Smooth muscle cell (in vitro differentiated cells): ENCODE results near the gene ZBTB4. TPM values are rescaled to one million over a fixed set of nuclear protein-coding genes. Genes with fewer than 3 reads are reported as not detected.

ENCODE experiments used
- DNase-seq: peaks from one replicate; lab custom pipeline; 2025; ENCODE audit not compliant: unreplicated experiment; lab: John Stamatoyannopoulos, UW
- H2AFZ ChIP-seq: fragments of 200-600 bp; sonication (generic); 2 replicates; pipeline ENCODE4 v1.6.0; 2016; ENCODE audit warnings: antibody characterized with exemption, low read depth, mild to moderate bottlenecking
- H3F3A ChIP-seq: fragments of 200-600 bp; sonication (generic); 2 replicates; pipeline ENCODE4 v1.6.0; 2017; ENCODE audit warnings: antibody characterized with exemption, low read depth
- H3K27ac ChIP-seq: fragments of 200-600 bp; sonication (generic); 2 replicates; pipeline ENCODE4 v1.5.1; 2016; ENCODE audit warnings: low read depth, mild to moderate bottlenecking
- H3K27me3 ChIP-seq: fragments of 200-600 bp; sonication (generic); 2 replicates; pipeline ENCODE4 v1.6.1; 2016; ENCODE audit warnings: low read depth, mild to moderate bottlenecking
- H3K36me3 ChIP-seq: fragments of 200-600 bp; sonication (generic); 2 replicates; pipeline ENCODE4 v1.5.1; 2016; ENCODE audit warnings: low read depth
- H3K4me1 ChIP-seq: fragments of 200-600 bp; sonication (generic); 2 replicates; pipeline ENCODE4 v1.5.1; 2016; ENCODE audit warnings: low read depth
- H3K4me2 ChIP-seq: fragments of 200-600 bp; sonication (generic); 2 replicates; pipeline ENCODE4 v1.6.0; 2016; ENCODE audit warnings: mild to moderate bottlenecking
- H3K4me3 ChIP-seq: fragments of 200-600 bp; sonication (generic); 2 replicates; pipeline ENCODE4 v1.5.1; 2016; ENCODE audit warnings: mild to moderate bottlenecking
- H3K79me2 ChIP-seq: fragments of 200-600 bp; sonication (generic); 2 replicates; pipeline ENCODE4 v1.6.0; 2016; ENCODE audit warnings: low read depth, mild to moderate bottlenecking
- H3K9ac ChIP-seq: fragments of 200-600 bp; sonication (generic); 2 replicates; pipeline ENCODE4 v1.6.0; 2016; ENCODE audit warnings: low read depth
- H3K9me3 ChIP-seq: fragments of 200-600 bp; sonication (generic); replicated peaks from 2 replicates; pipeline ENCODE4 v1.5.1; 2016; ENCODE audit warnings: low read depth
- H4K20me1 ChIP-seq: fragments of 200-600 bp; sonication (generic); 2 replicates; pipeline ENCODE4 v1.6.0; 2016; ENCODE audit warnings: low read depth
- CTCF ChIP-seq: fragments of 200-600 bp; sonication (generic); IDR thresholded peaks from 2 replicates; pipeline ENCODE4 v1.5.1; 2017; ENCODE audit warnings: borderline replicate concordance, mild to moderate bottlenecking, antibody characterized with exemption; ENCODE audit not compliant: insufficient read depth, poor library complexity, severe bottlenecking
- WGBS: methylation state at CpG from one replicate; pipeline ENCODE4 v1.1.7; 2016; ENCODE audit warnings: low lambda C conversion rate; 5-methylcytosine and 5-hydroxymethylcytosine counted together
- polyA plus RNA-seq: library from polyadenylated mRNA; unstranded; fragments of >200 nt; fragmentation: Nextera tagmentation; extraction: Ambion mirVana; gene quantifications from 2 replicates; pipeline ENCODE4 v1.2.1, GENCODE V29; 2016
- total RNA-seq: library from RNA; depleted of rRNA; stranded (reverse); fragments of >200 nt; gene quantifications from 2 replicates; pipeline ENCODE4 v1.2.3, GENCODE V29; 2014

ZBTB4 gene
- total and polyA plus RNA-seq, 2 experiments from 2014 or later: 22.8 to 25.6 TPM

- H3K9me3 ChIP-seq: no peaks in the 10 kb centered on the region
- no peaks in the 10 kb centered on the region for H3K79me2 ChIP-seq
- H3K9ac ChIP-seq: no peak overlapping the region
- H3K4me3 ChIP-seq: no peak overlapping the region
- H4K20me1 ChIP-seq: peaks cover 21% of the 10 kb centered on the region
- H3F3A ChIP-seq: no peaks in the 10 kb centered on the region
- no peak overlapping the region for H2AFZ ChIP-seq
- H3K36me3 ChIP-seq: no peaks in the 10 kb centered on the region
- no peak for DNase-seq
- WGBS: 95% methylated on average over 25 of the region's 25 CpGs
- H3K27ac ChIP-seq: no peak overlapping the region
- no peaks in the 10 kb centered on the region for H3K27me3 ChIP-seq
- TF ChIP-seq CTCF: no peak
- no peak overlapping the region for H3K4me2 ChIP-seq
- peaks cover 3% of the 10 kb centered on the region for H3K4me1 ChIP-seq
Observed at GRCh38 chr17:7410634-7411426, 68.6 kb downstream of the ZBTB4 start.

DNA sequence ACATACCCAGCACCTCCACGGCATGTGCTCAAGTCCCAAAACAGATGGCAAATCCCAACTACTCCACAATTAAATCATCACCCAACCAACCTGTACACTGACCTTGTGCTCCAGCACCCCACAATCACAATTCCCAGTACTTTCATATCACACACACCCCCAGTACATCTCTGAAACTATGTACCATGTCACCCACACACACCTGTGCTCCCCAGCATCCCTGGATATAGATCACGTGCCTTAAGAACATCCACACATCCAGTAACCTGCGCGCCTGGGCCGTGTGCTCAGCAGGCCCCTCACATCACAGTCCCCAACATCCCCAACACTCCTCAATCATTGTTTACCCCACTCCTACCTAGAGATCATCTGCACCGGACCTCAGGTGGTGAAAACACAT is 69.7 kb downstream of the ZBTB4 start:
- peaks cover 5% of the 10 kb centered on the region for H3K4me1 ChIP-seq
- no peak for DNase-seq
- no peaks in the 10 kb centered on the region for H3K9me3 ChIP-seq
- no peaks in the 10 kb centered on the region for H3K36me3 ChIP-seq
- H3K9ac ChIP-seq: no peak overlapping the region
- H3K4me3 ChIP-seq: no peak overlapping the region
- TF ChIP-seq CTCF: no peak
- H3K79me2 ChIP-seq: no peaks in the 10 kb centered on the region
- H4K20me1 ChIP-seq: peaks cover 25% of the 10 kb centered on the region
- no peak overlapping the region for H3K27ac ChIP-seq
- no peak overlapping the region for H2AFZ ChIP-seq
- no peaks in the 10 kb centered on the region for H3K27me3 ChIP-seq
- 96% methylated on average over 6 of the region's 6 CpGs for WGBS
- H3F3A ChIP-seq: no peaks in the 10 kb centered on the region
- no peak overlapping the region for H3K4me2 ChIP-seq

Other genes starting within 250 kb of the ZBTB4 start
Only the 30 nearest of the 40 such genes appear.
- gene SLC2A4, start 197.9 kb downstream of the ZBTB4 start, total RNA-seq: 0.18 TPM in 1 of 2 replicates, not detected in the other
- 0.11 TPM in 1 of 2 replicates, not detected in the other for gene SLC2A4, start 197.9 kb downstream of the ZBTB4 start, polyA plus RNA-seq
- gene YBX2, start 185.0 kb downstream of the ZBTB4 start, total RNA-seq: 0.09 and 1.3 TPM in 2 replicates
- gene YBX2, start 185.0 kb downstream of the ZBTB4 start, polyA plus RNA-seq: 0.58 and 1.1 TPM in 2 replicates
- 260 and 323 TPM in 2 replicates for gene EIF5A, start 172.0 kb downstream of the ZBTB4 start, total RNA-seq
- gene EIF5A, start 172.0 kb downstream of the ZBTB4 start, polyA plus RNA-seq: 797 and 860 TPM in 2 replicates
- 35.2 and 40.3 TPM in 2 replicates for gene GPS2, start 164.3 kb downstream of the ZBTB4 start, total RNA-seq
- gene GPS2, start 164.3 kb downstream of the ZBTB4 start, polyA plus RNA-seq: 77.0 and 95.5 TPM in 2 replicates
- gene NEURL4, start 150.3 kb downstream of the ZBTB4 start, total RNA-seq: 8.6 and 23.8 TPM in 2 replicates
- 5.1 and 9.2 TPM in 2 replicates for gene NEURL4, start 150.3 kb downstream of the ZBTB4 start, polyA plus RNA-seq
- 15.2 TPM in 1 of 2 replicates, not detected in the other for gene ACAP1, start 143.1 kb downstream of the ZBTB4 start, total RNA-seq
- 31.6 and 48.1 TPM in 2 replicates for gene ACAP1, start 143.1 kb downstream of the ZBTB4 start, polyA plus RNA-seq
- 34.7 and 37.2 TPM in 2 replicates for gene KCTD11, start 127.5 kb downstream of the ZBTB4 start, total RNA-seq
- 33.8 and 52.3 TPM in 2 replicates for gene KCTD11, start 127.5 kb downstream of the ZBTB4 start, polyA plus RNA-seq
- gene TMEM95, start 124.5 kb downstream of the ZBTB4 start, total RNA-seq: 0.49 TPM in 1 of 2 replicates, not detected in the other
- 0.34 TPM in 1 of 2 replicates, not detected in the other for gene TMEM95, start 124.5 kb downstream of the ZBTB4 start, polyA plus RNA-seq
- 4.5 and 6.3 TPM in 2 replicates for gene TNK1, start 98.5 kb downstream of the ZBTB4 start, total RNA-seq
- gene TNK1, start 98.5 kb downstream of the ZBTB4 start, polyA plus RNA-seq: 3.6 and 13.5 TPM in 2 replicates
- 29.3 and 34.7 TPM in 2 replicates for gene PLSCR3, start 85.1 kb downstream of the ZBTB4 start, total RNA-seq
- 110 and 122 TPM in 2 replicates for gene PLSCR3, start 85.1 kb downstream of the ZBTB4 start, polyA plus RNA-seq
- gene TMEM256, start 75.5 kb downstream of the ZBTB4 start, total RNA-seq: 75.6 and 133 TPM in 2 replicates
- gene TMEM256, start 75.5 kb downstream of the ZBTB4 start, polyA plus RNA-seq: 87.9 and 90.6 TPM in 2 replicates
- gene NLGN2, start 71.8 kb downstream of the ZBTB4 start, total RNA-seq: 15.1 and 20.9 TPM in 2 replicates
- gene NLGN2, start 71.8 kb downstream of the ZBTB4 start, polyA plus RNA-seq: 10.8 and 11.9 TPM in 2 replicates
- not detected in 2 replicates for gene SPEM1, start 59.3 kb downstream of the ZBTB4 start, total RNA-seq
- not detected in 2 replicates for gene SPEM1, start 59.3 kb downstream of the ZBTB4 start, polyA plus RNA-seq
- 0.22 TPM in 1 of 2 replicates, not detected in the other for gene SPEM2, start 54.0 kb downstream of the ZBTB4 start, total RNA-seq
- 0.56 and 1.0 TPM in 2 replicates for gene SPEM2, start 54.0 kb downstream of the ZBTB4 start, polyA plus RNA-seq
- not detected in 2 replicates for gene SPEM3, start 50.8 kb downstream of the ZBTB4 start, total RNA-seq
- 0.14 TPM in 1 of 2 replicates, not detected in the other for gene SPEM3, start 50.8 kb downstream of the ZBTB4 start, polyA plus RNA-seq
- 7.3 and 10.0 TPM in 2 replicates for gene TMEM102, start 44.2 kb downstream of the ZBTB4 start, total RNA-seq
- gene TMEM102, start 44.2 kb downstream of the ZBTB4 start, polyA plus RNA-seq: 10.5 and 11.9 TPM in 2 replicates
- gene FGF11, start 40.1 kb downstream of the ZBTB4 start, total RNA-seq: 21.3 and 28.5 TPM in 2 replicates
- gene FGF11, start 40.1 kb downstream of the ZBTB4 start, polyA plus RNA-seq: 13.9 and 30.9 TPM in 2 replicates
- gene CHRNB1, start 34.6 kb downstream of the ZBTB4 start, total RNA-seq: 8.9 and 12.2 TPM in 2 replicates
- 19.0 and 22.5 TPM in 2 replicates for gene CHRNB1, start 34.6 kb downstream of the ZBTB4 start, polyA plus RNA-seq
- not detected in 2 replicates for gene SLC35G6, start 1.8 kb upstream of the ZBTB4 start, total RNA-seq
- 0.51 TPM in 1 of 2 replicates, not detected in the other for gene SLC35G6, start 1.8 kb upstream of the ZBTB4 start, polyA plus RNA-seq
- 72.0 and 76.0 TPM in 2 replicates for gene POLR2A, start 4.7 kb upstream of the ZBTB4 start, total RNA-seq
- 80.2 and 123 TPM in 2 replicates for gene POLR2A, start 4.7 kb upstream of the ZBTB4 start, polyA plus RNA-seq
- gene TNFSF12, start 69.4 kb upstream of the ZBTB4 start, total RNA-seq: 5.9 and 6.2 TPM in 2 replicates
- 13.6 and 16.1 TPM in 2 replicates for gene TNFSF12, start 69.4 kb upstream of the ZBTB4 start, polyA plus RNA-seq
- 0.18 and 4.1 TPM in 2 replicates for gene TNFSF13, start 79.1 kb upstream of the ZBTB4 start, total RNA-seq
- gene TNFSF13, start 79.1 kb upstream of the ZBTB4 start, polyA plus RNA-seq: 0.38 and 1.6 TPM in 2 replicates
- 72.1 and 90.3 TPM in 2 replicates for gene SENP3, start 82.3 kb upstream of the ZBTB4 start, total RNA-seq
- 33.7 and 35.7 TPM in 2 replicates for gene SENP3, start 82.3 kb upstream of the ZBTB4 start, polyA plus RNA-seq
- 20.7 and 22.7 TPM in 2 replicates for gene CD68, start 100.0 kb upstream of the ZBTB4 start, total RNA-seq
- gene CD68, start 100.0 kb upstream of the ZBTB4 start, polyA plus RNA-seq: 27.5 and 30.2 TPM in 2 replicates
- gene MPDU1, start 104.2 kb upstream of the ZBTB4 start, total RNA-seq: 155 and 228 TPM in 2 replicates
- 70.7 and 75.1 TPM in 2 replicates for gene MPDU1, start 104.2 kb upstream of the ZBTB4 start, polyA plus RNA-seq
- 13.4 and 16.1 TPM in 2 replicates for gene SOX15, start 110.5 kb upstream of the ZBTB4 start, total RNA-seq
- gene SOX15, start 110.5 kb upstream of the ZBTB4 start, polyA plus RNA-seq: 7.3 and 39.0 TPM in 2 replicates
- 22.8 and 31.1 TPM in 2 replicates for gene FXR2, start 135.3 kb upstream of the ZBTB4 start, total RNA-seq
- 50.0 and 50.6 TPM in 2 replicates for gene FXR2, start 135.3 kb upstream of the ZBTB4 start, polyA plus RNA-seq
- gene SAT2, start 148.2 kb upstream of the ZBTB4 start, total RNA-seq: 64.9 and 70.8 TPM in 2 replicates
- 68.2 and 74.2 TPM in 2 replicates for gene SAT2, start 148.2 kb upstream of the ZBTB4 start, polyA plus RNA-seq
- not detected in 2 replicates for gene SHBG, start 150.5 kb upstream of the ZBTB4 start, total RNA-seq
- gene SHBG, start 150.5 kb upstream of the ZBTB4 start, polyA plus RNA-seq: 0.83 and 0.88 TPM in 2 replicates
- gene ATP1B2, start 171.3 kb upstream of the ZBTB4 start, total RNA-seq: 0.27 and 0.85 TPM in 2 replicates
- gene ATP1B2, start 171.3 kb upstream of the ZBTB4 start, polyA plus RNA-seq: 4.1 and 4.4 TPM in 2 replicates